Measurements from ENCODE around the gene CHSY3.

Gene CHSY3

GRCh38 chr5:129945774-129946270 lies 41.6 kb downstream of the CHSY3 start:
- H2AFZ ChIP-seq (ENCODE audit: low read length, unreplicated experiment), result no peak overlapping the region
- no peaks in the 10 kb centered on the region for H3K36me3 ChIP-seq (ENCODE audit: insufficient read depth, low read length)
- H3K27ac ChIP-seq (ENCODE audit: low read depth, low read length), result no peak overlapping the region
- no peaks in the 10 kb centered on the region for H3K79me2 ChIP-seq (ENCODE audit: control insufficient read depth, insufficient read depth, low read length, unreplicated experiment)
- peaks cover 10% of the 10 kb centered on the region for H3K4me1 ChIP-seq (ENCODE audit: control insufficient read depth, insufficient read depth, low read length, unreplicated experiment)
- H3K4me3 ChIP-seq (ENCODE audit: low read depth, low read length), result no peak overlapping the region
- H3K27me3 ChIP-seq (ENCODE audit: insufficient read depth, low read length), result no peaks in the 10 kb centered on the region

DNA sequence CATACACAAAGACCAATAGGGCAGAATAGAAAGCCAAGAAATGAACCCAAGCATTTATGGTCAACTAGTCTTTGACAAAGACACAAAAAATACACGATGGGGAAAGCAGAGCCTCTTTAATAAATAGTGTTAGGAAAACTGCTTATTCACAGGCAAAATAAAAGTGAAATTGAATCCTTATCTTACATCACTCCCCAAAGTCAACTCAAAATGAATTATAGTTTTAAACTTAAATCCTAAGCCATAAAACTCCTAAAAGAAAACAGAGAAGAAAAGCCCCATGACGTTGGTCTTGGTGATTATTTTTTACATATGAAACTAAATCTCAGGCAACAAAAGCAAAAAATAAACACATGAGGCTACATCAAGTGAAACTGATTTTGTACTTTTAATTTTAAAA lies 46.8 kb downstream of the CHSY3 start:
- no peaks in the 10 kb centered on the region for H3K36me3 ChIP-seq (ENCODE audit: insufficient read depth, low read length)
- H3K27ac ChIP-seq (ENCODE audit: low read depth, low read length), result no peak overlapping the region
- no peaks in the 10 kb centered on the region for H3K79me2 ChIP-seq (ENCODE audit: control insufficient read depth, insufficient read depth, low read length, unreplicated experiment)
- H3K4me3 ChIP-seq (ENCODE audit: low read depth, low read length), result peak overlapping the region; percentile 23; the same call in 1 of the 2 replicates
- no peaks in the 10 kb centered on the region for H3K4me1 ChIP-seq (ENCODE audit: control insufficient read depth, insufficient read depth, low read length, unreplicated experiment)
- peak overlapping the region; percentile 36 for H2AFZ ChIP-seq (ENCODE audit: low read length, unreplicated experiment)
- no peaks in the 10 kb centered on the region for H3K27me3 ChIP-seq (ENCODE audit: insufficient read depth, low read length)

DNA sequence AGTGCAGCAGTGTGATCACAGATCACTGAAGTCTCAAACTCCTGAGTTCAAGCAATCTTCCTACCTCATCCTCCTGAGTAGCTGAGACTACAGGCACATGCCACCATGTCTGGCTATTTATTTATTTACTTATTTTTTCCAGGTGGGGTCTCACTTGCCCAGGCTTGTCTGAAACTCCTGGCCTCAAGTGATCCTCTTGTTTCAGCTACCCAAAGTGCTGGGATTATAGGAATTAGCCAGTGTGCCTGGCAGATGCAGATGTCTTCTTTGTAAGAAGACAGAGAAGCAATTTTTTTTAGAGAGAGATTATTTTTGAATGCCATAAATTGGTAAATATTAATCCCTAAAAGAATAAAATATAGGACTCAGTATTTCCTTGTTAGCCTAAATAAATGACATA lies 54.3 kb downstream of the CHSY3 start:
- no peaks in the 10 kb centered on the region for H3K27me3 ChIP-seq (ENCODE audit: insufficient read depth, low read length)
- H3K4me3 ChIP-seq (ENCODE audit: low read depth, low read length), result no peak overlapping the region
- H3K79me2 ChIP-seq (ENCODE audit: control insufficient read depth, insufficient read depth, low read length, unreplicated experiment), result no peaks in the 10 kb centered on the region
- no peak overlapping the region for H3K27ac ChIP-seq (ENCODE audit: low read depth, low read length)
- H2AFZ ChIP-seq (ENCODE audit: low read length, unreplicated experiment), result no peak overlapping the region
- H3K36me3 ChIP-seq (ENCODE audit: insufficient read depth, low read length), result no peaks in the 10 kb centered on the region
- H3K4me1 ChIP-seq (ENCODE audit: control insufficient read depth, insufficient read depth, low read length, unreplicated experiment), result peaks cover 11% of the 10 kb centered on the region

DNA sequence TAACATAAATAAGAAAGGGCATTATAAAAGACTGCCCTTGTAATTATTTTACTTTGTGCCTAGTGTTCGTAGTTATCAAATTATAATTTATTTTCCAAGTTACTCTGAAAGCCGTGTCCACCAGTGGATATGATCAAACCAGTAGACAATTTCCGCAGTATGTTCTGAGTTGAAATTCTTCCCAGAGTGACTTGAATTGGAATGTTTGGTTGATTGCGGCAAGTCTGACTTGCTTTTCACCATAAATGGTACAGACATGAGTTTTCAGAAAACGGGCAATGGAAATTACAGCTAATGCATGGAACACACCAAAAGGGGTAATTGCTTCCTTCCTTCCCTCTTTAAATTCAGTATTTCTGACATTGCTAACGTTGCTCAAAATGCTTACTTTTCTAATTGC lies 56.6 kb downstream of the CHSY3 start:
- Histone ChIP-seq H2AFZ (ENCODE audit: low read length, unreplicated experiment) (no peak overlapping the region), H3K27ac (ENCODE audit: low read depth, low read length) (no peak overlapping the region), H3K79me2 (ENCODE audit: control insufficient read depth, insufficient read depth, low read length, unreplicated experiment) (no peaks in the 10 kb centered on the region), H3K36me3 (ENCODE audit: insufficient read depth, low read length) (no peaks in the 10 kb centered on the region), H3K4me3 (ENCODE audit: low read depth, low read length) (no peak overlapping the region), H3K27me3 (ENCODE audit: insufficient read depth, low read length) (no peaks in the 10 kb centered on the region), H3K4me1 (ENCODE audit: control insufficient read depth, insufficient read depth, low read length, unreplicated experiment) (peaks cover 19% of the 10 kb centered on the region)

DNA sequence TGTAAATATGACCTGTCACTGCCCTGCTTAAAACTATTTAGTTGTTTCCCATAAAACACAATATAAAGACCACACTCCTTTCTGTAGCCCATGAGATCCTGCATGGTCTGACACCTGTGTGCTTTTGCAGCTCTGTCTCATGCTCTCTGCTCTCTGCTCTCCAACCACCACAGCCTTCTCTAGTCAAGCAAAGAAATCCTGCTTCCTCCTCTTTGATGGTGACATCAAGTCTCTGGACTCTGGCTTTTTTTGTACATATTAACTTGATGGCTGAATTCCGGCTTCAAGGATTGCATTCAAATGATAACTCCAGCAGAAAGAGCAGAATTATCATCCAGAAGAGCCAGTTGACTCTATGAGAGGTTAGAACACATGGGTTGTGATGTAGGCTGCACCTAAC lies 58.2 kb downstream of the CHSY3 start:
- Histone ChIP-seq H3K4me1 (ENCODE audit: control insufficient read depth, insufficient read depth, low read length, unreplicated experiment) (peaks cover 19% of the 10 kb centered on the region), H2AFZ (ENCODE audit: low read length, unreplicated experiment) (no peak overlapping the region), H3K4me3 (ENCODE audit: low read depth, low read length) (no peak overlapping the region), H3K27ac (ENCODE audit: low read depth, low read length) (peak overlapping the region; percentile 80; the same call in 1 of the 2 replicates), H3K79me2 (ENCODE audit: control insufficient read depth, insufficient read depth, low read length, unreplicated experiment) (no peaks in the 10 kb centered on the region), H3K27me3 (ENCODE audit: insufficient read depth, low read length) (no peaks in the 10 kb centered on the region), H3K36me3 (ENCODE audit: insufficient read depth, low read length) (no peaks in the 10 kb centered on the region)

DNA sequence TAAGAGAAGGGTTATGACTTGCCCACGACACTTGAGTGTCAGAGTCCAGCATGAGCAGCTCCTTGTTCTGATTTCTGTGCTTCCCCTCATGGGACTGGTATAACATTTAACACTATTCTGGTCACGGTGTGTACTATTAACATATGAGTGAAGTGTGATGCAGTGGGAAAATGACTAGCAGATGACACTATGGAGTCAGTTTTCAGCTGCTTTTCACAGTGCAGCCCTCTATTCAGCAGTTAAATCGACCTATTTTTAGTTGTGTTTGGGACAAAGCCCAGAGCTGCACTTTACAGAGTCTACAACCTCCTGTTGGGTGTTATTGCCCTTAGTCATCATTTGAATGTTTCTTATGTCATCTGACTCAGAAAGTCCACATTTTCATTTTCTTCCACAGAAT lies 59.1 kb downstream of the CHSY3 start:
- H3K27me3 ChIP-seq (ENCODE audit: insufficient read depth, low read length), result no peaks in the 10 kb centered on the region
- peak overlapping the region; percentile 39 for H3K4me3 ChIP-seq (ENCODE audit: low read depth, low read length)
- no peaks in the 10 kb centered on the region for H3K36me3 ChIP-seq (ENCODE audit: insufficient read depth, low read length)
- H3K27ac ChIP-seq (ENCODE audit: low read depth, low read length), result peak overlapping the region; percentile 80
- H3K4me1 ChIP-seq (ENCODE audit: control insufficient read depth, insufficient read depth, low read length, unreplicated experiment), result peaks cover 19% of the 10 kb centered on the region
- H2AFZ ChIP-seq (ENCODE audit: low read length, unreplicated experiment), result peak overlapping the region; percentile 61
- H3K79me2 ChIP-seq (ENCODE audit: control insufficient read depth, insufficient read depth, low read length, unreplicated experiment), result no peaks in the 10 kb centered on the region

DNA sequence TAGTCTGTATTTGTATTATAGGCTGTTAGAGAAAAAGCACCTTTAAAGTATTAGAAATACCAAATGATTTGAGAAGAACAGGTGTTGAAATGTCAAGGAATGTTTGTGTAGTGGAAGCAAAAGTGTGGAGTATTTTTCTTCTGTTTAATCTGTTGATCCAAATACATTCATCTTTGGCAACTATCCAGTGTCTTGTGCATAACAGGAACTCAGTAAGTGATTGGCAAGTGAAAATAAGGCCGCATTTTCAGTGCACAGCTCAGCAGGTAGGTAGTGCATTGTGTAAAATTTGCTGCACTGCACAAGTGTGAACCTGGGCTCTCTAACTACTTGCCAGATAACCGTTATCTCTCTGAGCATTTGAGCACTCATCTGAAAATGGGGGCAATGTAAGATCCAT lies 61.8 kb downstream of the CHSY3 start:
- Histone ChIP-seq H3K27ac (ENCODE audit: low read depth, low read length) (no peak overlapping the region), H3K36me3 (ENCODE audit: insufficient read depth, low read length) (no peaks in the 10 kb centered on the region), H3K79me2 (ENCODE audit: control insufficient read depth, insufficient read depth, low read length, unreplicated experiment) (no peaks in the 10 kb centered on the region), H3K4me3 (ENCODE audit: low read depth, low read length) (no peak overlapping the region), H3K27me3 (ENCODE audit: insufficient read depth, low read length) (no peaks in the 10 kb centered on the region), H2AFZ (ENCODE audit: low read length, unreplicated experiment) (no peak overlapping the region), H3K4me1 (ENCODE audit: control insufficient read depth, insufficient read depth, low read length, unreplicated experiment) (peaks cover 19% of the 10 kb centered on the region)

- no peak overlapping the region for H2AFZ ChIP-seq (ENCODE audit: low read length, unreplicated experiment)
- H3K27ac ChIP-seq (ENCODE audit: low read depth, low read length), result no peak overlapping the region
- no peak overlapping the region for H3K4me3 ChIP-seq (ENCODE audit: low read depth, low read length)
- H3K36me3 ChIP-seq (ENCODE audit: insufficient read depth, low read length), result no peaks in the 10 kb centered on the region
- peaks cover 27% of the 10 kb centered on the region for H3K4me1 ChIP-seq (ENCODE audit: control insufficient read depth, insufficient read depth, low read length, unreplicated experiment)
- H3K79me2 ChIP-seq (ENCODE audit: control insufficient read depth, insufficient read depth, low read length, unreplicated experiment), result no peaks in the 10 kb centered on the region
- no peaks in the 10 kb centered on the region for H3K27me3 ChIP-seq (ENCODE audit: insufficient read depth, low read length)
Observed at GRCh38 chr5:129971714-129972113, 67.4 kb downstream of the CHSY3 start.

- no peak overlapping the region for H3K27ac ChIP-seq (ENCODE audit: low read depth, low read length)
- no peaks in the 10 kb centered on the region for H3K27me3 ChIP-seq (ENCODE audit: insufficient read depth, low read length)
- H3K4me1 ChIP-seq (ENCODE audit: control insufficient read depth, insufficient read depth, low read length, unreplicated experiment), result peaks cover 27% of the 10 kb centered on the region
- H3K79me2 ChIP-seq (ENCODE audit: control insufficient read depth, insufficient read depth, low read length, unreplicated experiment), result no peaks in the 10 kb centered on the region
- H3K36me3 ChIP-seq (ENCODE audit: insufficient read depth, low read length), result no peaks in the 10 kb centered on the region
- no peak overlapping the region for H2AFZ ChIP-seq (ENCODE audit: low read length, unreplicated experiment)
- no peak overlapping the region for H3K4me3 ChIP-seq (ENCODE audit: low read depth, low read length)
Observed at GRCh38 chr5:129972465-129973141, 68.3 kb downstream of the CHSY3 start.

GRCh38 chr5:129973716-129974426 lies 69.6 kb downstream of the CHSY3 start:
- no peaks in the 10 kb centered on the region for H3K79me2 ChIP-seq (ENCODE audit: control insufficient read depth, insufficient read depth, low read length, unreplicated experiment)
- no peaks in the 10 kb centered on the region for H3K27me3 ChIP-seq (ENCODE audit: insufficient read depth, low read length)
- no peaks in the 10 kb centered on the region for H3K36me3 ChIP-seq (ENCODE audit: insufficient read depth, low read length)
- no peak overlapping the region for H3K4me3 ChIP-seq (ENCODE audit: low read depth, low read length)
- no peak overlapping the region; the same call in 1 of the 2 replicates for H3K27ac ChIP-seq (ENCODE audit: low read depth, low read length)
- peaks cover 27% of the 10 kb centered on the region for H3K4me1 ChIP-seq (ENCODE audit: control insufficient read depth, insufficient read depth, low read length, unreplicated experiment)
- H2AFZ ChIP-seq (ENCODE audit: low read length, unreplicated experiment), result no peak overlapping the region

DNA sequence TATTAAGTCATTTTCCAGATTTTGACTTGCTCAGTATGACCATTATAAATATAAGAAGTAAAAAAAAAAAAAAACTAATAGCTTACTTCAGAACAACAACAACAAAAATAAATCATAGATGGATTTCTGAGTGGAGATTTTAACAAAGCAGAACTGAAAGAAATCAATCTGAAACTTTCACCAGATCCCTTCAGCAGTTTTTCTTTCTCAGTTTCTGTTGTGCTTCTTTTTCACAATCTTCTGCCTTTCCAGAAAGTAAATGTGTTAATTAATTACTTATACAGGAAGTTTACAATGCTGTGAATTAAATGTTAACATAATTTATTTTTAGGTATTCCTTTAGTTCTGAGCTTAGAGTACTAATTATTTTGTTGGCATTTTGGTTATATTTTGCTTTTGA lies 73.5 kb downstream of the CHSY3 start:
- H3K79me2 ChIP-seq (ENCODE audit: control insufficient read depth, insufficient read depth, low read length, unreplicated experiment), result no peaks in the 10 kb centered on the region
- no peak overlapping the region for H3K4me3 ChIP-seq (ENCODE audit: low read depth, low read length)
- H3K36me3 ChIP-seq (ENCODE audit: insufficient read depth, low read length), result no peaks in the 10 kb centered on the region
- H3K4me1 ChIP-seq (ENCODE audit: control insufficient read depth, insufficient read depth, low read length, unreplicated experiment), result peaks cover 18% of the 10 kb centered on the region
- H3K27ac ChIP-seq (ENCODE audit: low read depth, low read length), result no peak overlapping the region
- H3K27me3 ChIP-seq (ENCODE audit: insufficient read depth, low read length), result no peaks in the 10 kb centered on the region
- no peak overlapping the region for H2AFZ ChIP-seq (ENCODE audit: low read length, unreplicated experiment)
